Measurements from ENCODE around the gene NFATC4. TPM values are rescaled to one million over a fixed set of nuclear protein-coding genes. Genes with fewer than 3 reads are reported as not detected.

Gene NFATC4
- total and polyA plus RNA-seq, 2 experiments from 2014 or later, result 20.9 to 26.6 TPM

GRCh38 chr14:24408764-24409163 lies 40.8 kb downstream of the NFATC4 start:
- H3K36me3 ChIP-seq (ENCODE audit: insufficient read depth), result no peaks in the 10 kb centered on the region
- no peaks in the 10 kb centered on the region for H3K79me2 ChIP-seq (replicated peaks; ENCODE audit: insufficient read depth)
- no peaks in the 10 kb centered on the region for H3K9me2 ChIP-seq (ENCODE audit: insufficient read depth)
- no peak overlapping the region for H3K4me3 ChIP-seq
- TF ChIP-seq JUNB (IDR thresholded peaks at IDR 0.05; ENCODE audit: unreplicated experiment) (no peak), EZH2phosphoT487 (IDR thresholded peaks at IDR 0.05; ENCODE audit: unreplicated experiment) (no peak), NANOG (IDR thresholded peaks at IDR 0.05; ENCODE audit: borderline replicate concordance) (no peak), EZH2 (IDR thresholded peaks at IDR 0.05; ENCODE audit: low read depth, unreplicated experiment) (no peak), ZNF331 (CRISPR knock-in tag; IDR thresholded peaks at IDR 0.05; ENCODE audit: low read depth) (no peak), REST (IDR thresholded peaks at IDR 0.05; ENCODE audit: unreplicated experiment) (no peak), POLR2AphosphoS5 (IDR thresholded peaks at IDR 0.05; ENCODE audit: low read depth) (no peak), ZNF114 (CRISPR knock-in tag; IDR thresholded peaks at IDR 0.05) (no peak)
- no peak overlapping the region for H3K27ac ChIP-seq (ENCODE audit: low read depth)
- no peak overlapping the region for H3K4me2 ChIP-seq
- Mint-ChIP-seq H3K36me3 (ENCODE audit: low read depth) (0 out of 3 replicates have a peak, but pooled peaks cover 5% of the 10 kb centered on the region), H3K4me1 (peaks cover 11% of the 10 kb centered on the region), H3K27ac (no peak overlapping the region), H3K27me3 (ENCODE audit: insufficient read depth, low read depth, poor library complexity) (peaks cover 4% of the 10 kb centered on the region), H3K4me3 (no peak overlapping the region), H3K9me3 (no peaks in the 10 kb centered on the region)
- H3K4me1 ChIP-seq (ENCODE audit: insufficient read depth), result no peaks in the 10 kb centered on the region
- H2AFZ ChIP-seq, result no peak overlapping the region
- no peaks in the 10 kb centered on the region for H3K27me3 ChIP-seq (ENCODE audit: insufficient read depth)
- H3F3A ChIP-seq (replicated peaks; ENCODE audit: low read depth), result no peaks in the 10 kb centered on the region
- no peak for DNase-seq (ENCODE audit: low spot score)
- H4K20me1 ChIP-seq (replicated peaks; ENCODE audit: insufficient read depth), result no peaks in the 10 kb centered on the region
- ATAC-seq, result no peak

- no peak overlapping the region for H3K4me2 ChIP-seq
- H3F3A ChIP-seq (replicated peaks; ENCODE audit: low read depth), result no peaks in the 10 kb centered on the region
- no peak overlapping the region for H3K4me3 ChIP-seq
- H3K9me3 Mint-ChIP-seq, result no peaks in the 10 kb centered on the region
- TF ChIP-seq CREB1 (CRISPR knock-in tag; IDR thresholded peaks at IDR 0.05; ENCODE audit: low read depth) (no peak), EZH2phosphoT487 (IDR thresholded peaks at IDR 0.05; ENCODE audit: unreplicated experiment) (no peak), STAT1 (IDR thresholded peaks at IDR 0.05; ENCODE audit: unreplicated experiment) (no peak), REST (IDR thresholded peaks at IDR 0.05; ENCODE audit: unreplicated experiment) (no peak), CTCF (conservative IDR thresholded peaks at IDR 0.05; ENCODE audit: low read depth in 2 of 2) (no peak), JUNB (IDR thresholded peaks at IDR 0.05; ENCODE audit: unreplicated experiment) (no peak), POLR2AphosphoS5 (IDR thresholded peaks at IDR 0.05; ENCODE audit: low read depth) (no peak)
- TF ChIP-seq, protein P1, sequence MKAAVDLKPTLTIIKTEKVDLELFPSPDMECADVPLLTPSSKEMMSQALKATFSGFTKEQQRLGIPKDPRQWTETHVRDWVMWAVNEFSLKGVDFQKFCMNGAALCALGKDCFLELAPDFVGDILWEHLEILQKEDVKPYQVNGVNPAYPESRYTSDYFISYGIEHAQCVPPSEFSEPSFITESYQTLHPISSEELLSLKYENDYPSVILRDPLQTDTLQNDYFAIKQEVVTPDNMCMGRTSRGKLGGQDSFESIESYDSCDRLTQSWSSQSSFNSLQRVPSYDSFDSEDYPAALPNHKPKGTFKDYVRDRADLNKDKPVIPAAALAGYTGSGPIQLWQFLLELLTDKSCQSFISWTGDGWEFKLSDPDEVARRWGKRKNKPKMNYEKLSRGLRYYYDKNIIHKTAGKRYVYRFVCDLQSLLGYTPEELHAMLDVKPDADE (IDR thresholded peaks at IDR 0.05), result no peak
- no peak overlapping the region for H3K27ac Mint-ChIP-seq
- H3K79me2 ChIP-seq (replicated peaks; ENCODE audit: insufficient read depth), result no peaks in the 10 kb centered on the region
- H3K4me3 Mint-ChIP-seq, result no peak overlapping the region
- H3K9me2 ChIP-seq (ENCODE audit: insufficient read depth), result no peaks in the 10 kb centered on the region
- H3K36me3 ChIP-seq (ENCODE audit: insufficient read depth), result no peaks in the 10 kb centered on the region
- H2AFZ ChIP-seq, result no peak overlapping the region
- H3K36me3 Mint-ChIP-seq (ENCODE audit: low read depth), result peaks cover 5% of the 10 kb centered on the region; the same call in 1 of the 3 replicates
- peaks cover 4% of the 10 kb centered on the region for H3K27me3 Mint-ChIP-seq (ENCODE audit: insufficient read depth, low read depth, poor library complexity)
- no peak for ATAC-seq
- no peaks in the 10 kb centered on the region for H4K20me1 ChIP-seq (replicated peaks; ENCODE audit: insufficient read depth)
- H3K4me1 ChIP-seq (ENCODE audit: insufficient read depth), result no peaks in the 10 kb centered on the region
- no peak for DNase-seq (ENCODE audit: low spot score)
- H3K4me1 Mint-ChIP-seq, result peaks cover 7% of the 10 kb centered on the region; the same call in 2 of the 3 replicates
- no peaks in the 10 kb centered on the region for H3K27me3 ChIP-seq (ENCODE audit: insufficient read depth)
- H3K27ac ChIP-seq (ENCODE audit: low read depth), result no peak overlapping the region
Observed at GRCh38 chr14:24409192-24409591, 41.2 kb downstream of the NFATC4 start.

All from GM23338 (cell line).